Adrenal gland (tissue), 12 donors: ENCODE measurements around the gene SERGEF. TPM values are rescaled to one million over a fixed set of nuclear protein-coding genes. Genes with fewer than 3 reads are reported as not detected.

Experiments used
- DNase-seq, 7 donors: peaks; one replicate each; pipeline ENCODE4 v3.0.0-alpha.2; 2019 to 2020
- H3K27ac ChIP-seq, 5 donors: fragments of 200-600 bp; sonication (generic) in 4 of 5; 1 replicate in 3 of 5; 2 replicates in 2 of 5; pipeline versions ENCODE4 v1.5.1 to v1.8.0; 2016 to 2020; ENCODE audit warnings: mild to moderate bottlenecking in 1 of 5
- H3K27me3 ChIP-seq: fragments of 200-600 bp; 2 replicates; pipeline ENCODE4 v1.8.0; 2021
- H3K36me3 ChIP-seq, 2 donors: fragments of 200-600 bp; replicated peaks in 1 of 2; 1 replicate in 1 of 2; 2 replicates in 1 of 2; pipeline versions ENCODE4 v1.5.1 to v1.8.0; 2018 to 2022
- H3K4me1 ChIP-seq, 2 donors: fragments of 200-600 bp; replicated peaks in 1 of 2; 1 replicate in 1 of 2; 2 replicates in 1 of 2; pipeline versions ENCODE4 v1.5.1 to v1.8.0; 2018 to 2021
- H3K4me3 ChIP-seq, 4 donors: fragments of 200-600 bp; sonication (generic) in 3 of 4; one replicate each; pipeline ENCODE4 v1.5.1; 2016 to 2018
- H3K9me3 ChIP-seq, 3 donors: fragments of 200-600 bp; sonication (generic) in 1 of 3; replicated peaks in 1 of 3; 1 replicate in 2 of 3; 2 replicates in 1 of 3; pipeline versions ENCODE4 v1.5.1 to v1.8.0; 2016 to 2021
- CTCF ChIP-seq, 6 experiments: fragments of 450-650 bp in 4 of 6; fragments of 200-600 bp in 2 of 6; sonication (generic) in 1 of 6; IDR thresholded peaks; 1 replicate in 5 of 6; 2 replicates in 1 of 6; pipeline versions ENCODE4 v1.5.1 to v1.8.0; 2016 to 2021; ENCODE audit warnings: antibody characterized with exemption in 6 of 6, mild to moderate bottlenecking in 2 of 6, moderate library complexity in 1 of 6
- POLR2A ChIP-seq, 2 donors: fragments of 450-650 bp; IDR thresholded peaks; one replicate each; pipeline ENCODE4 v1.6.1; 2017; ENCODE audit warnings: antibody characterized with exemption in 2 of 2, mild to moderate bottlenecking in 2 of 2, moderate library complexity in 1 of 2
- WGBS, 4 donors: extraction: QIAGEN DNeasy Blood & Tissue Kit in 2 of 4; methylation state at CpG; one replicate each; pipeline versions ENCODE4 v1.1.5 to v1.1.7; 2013 to 2017; 5-methylcytosine and 5-hydroxymethylcytosine counted together
- intact Hi-C, 2 donors: fragments of 100-400 bp; cut with DNase I; formaldehyde crosslinking; loops; one replicate each; pipeline versions ENCODE4 v1.14.1 to v1.15.0; 2022 to 2023
- polyA plus RNA-seq, 3 donors: library from polyadenylated mRNA; stranded (reverse); fragments of 200-250 nt in 2 of 3; fragments of 350-450 nt in 1 of 3; fragmentation: Illumina TruSeq in 1 of 3; extraction: RNeasy Lipid Tissue Mini Kit (QIAGEN cat#74804) in 1 of 3; gene quantifications; one replicate each; pipeline ENCODE4 v1.2.3, GENCODE V29; 2013 to 2014
- total RNA-seq, 9 donors: library from RNA; depleted of rRNA in 4 of 9; stranded (reverse); fragments of >200 nt in 4 of 9; fragments of 120-200 nt in 1 of 9; fragmentation: NEBNext Ultra II Directional in 1 of 9; extraction: Animal tissue kit (Norgen Biotek cat#: 25700) in 1 of 9; gene quantifications; one replicate each; pipeline versions ENCODE4 v1.1.0 to v1.2.4, GENCODE V29; 2013 to 2023
- donor health status: healthy with polysubstance abuse.
- donor health status: Bipolar disorder and iron deficiency.
- donor health status: DM: yes; HTN: yes; CAD: no.
- donor health status: DM: no; HTN: no; CAD: no.
- donor health status: DM: no; HTN: no; CAD: no.
- donor health status: DM: yes; HTN: yes; CAD: no.

The SERGEF gene
- total and polyA plus RNA-seq, 12 donors = 21.7 to 216 (median 38.4) TPM

DNA sequence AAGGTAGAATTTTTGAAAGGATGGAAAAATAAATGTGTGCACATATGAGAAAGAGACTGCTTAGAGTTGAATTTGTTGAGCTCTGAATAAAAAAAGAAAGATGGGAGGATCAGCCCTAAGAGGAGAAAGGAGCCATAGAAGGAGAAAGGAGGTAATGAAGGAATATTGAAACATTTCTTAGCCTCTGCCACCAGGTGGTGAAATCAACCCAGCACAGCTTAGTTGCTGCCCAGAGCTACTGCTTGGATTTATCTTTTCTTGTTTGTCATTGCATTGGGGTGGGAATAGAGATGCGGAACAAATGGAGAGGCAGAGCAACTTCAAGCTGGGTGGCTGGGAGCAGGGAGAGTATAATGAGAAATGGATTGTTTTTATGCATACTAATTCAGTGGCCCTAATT is 80.4 kb downstream of the SERGEF start:
- no peaks in the 10 kb centered on the region for H3K27me3 ChIP-seq
- no peaks in the 10 kb centered on the region for H3K9me3 ChIP-seq
- no peak overlapping the region for H3K4me3 ChIP-seq
- no peaks in the 10 kb centered on the region for H3K36me3 ChIP-seq
- H3K4me1 ChIP-seq = peaks cover 0 to under 1% of the 10 kb centered on the region in 2 donors
- intact Hi-C loops = no loop called here
- DNase-seq = no peak
- TF ChIP-seq POLR2A (IDR thresholded peaks at IDR 0.05) (no peak), CTCF (IDR thresholded peaks at IDR 0.05) (no peak)
- no peak overlapping the region for H3K27ac ChIP-seq
- WGBS, 4 donors = 94 to 100% (median 99%) methylated on average over 1 of the region's 1 CpG

DNA sequence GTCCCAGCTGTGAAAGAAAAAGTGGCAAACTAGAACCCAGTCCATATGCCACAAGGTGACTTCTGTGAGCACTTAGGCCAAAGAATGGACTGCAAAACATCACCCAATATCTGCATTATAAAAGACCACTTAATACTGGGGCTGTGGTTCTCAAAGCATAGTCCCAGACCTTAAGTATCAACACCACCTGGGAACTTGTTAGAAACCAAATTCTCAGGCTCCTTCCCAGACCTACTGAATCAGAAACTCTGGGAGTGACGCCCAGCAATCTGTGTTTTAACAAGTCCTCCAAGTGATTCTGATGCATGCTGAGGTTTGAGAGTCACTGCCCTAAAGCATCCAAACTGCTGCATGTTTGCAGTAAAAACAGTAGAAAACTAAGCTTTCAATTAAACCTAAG is 81.3 kb downstream of the SERGEF start:
- H3K27me3 ChIP-seq = no peaks in the 10 kb centered on the region
- DNase-seq = no peak
- H3K36me3 ChIP-seq = no peaks in the 10 kb centered on the region
- H3K27ac ChIP-seq = no peak overlapping the region
- peaks cover 0 to 6% of the 10 kb centered on the region in 2 donors for H3K4me1 ChIP-seq
- H3K4me3 ChIP-seq = no peak overlapping the region
- intact Hi-C loops = no loop called here
- no peaks in the 10 kb centered on the region for H3K9me3 ChIP-seq
- 90 to 100% (median 98%) methylated on average over 1 of the region's 1 CpG for WGBS, 4 donors
- TF ChIP-seq CTCF (IDR thresholded peaks at IDR 0.05) = no peak
- TF ChIP-seq POLR2A (IDR thresholded peaks at IDR 0.05) = no peak

DNA sequence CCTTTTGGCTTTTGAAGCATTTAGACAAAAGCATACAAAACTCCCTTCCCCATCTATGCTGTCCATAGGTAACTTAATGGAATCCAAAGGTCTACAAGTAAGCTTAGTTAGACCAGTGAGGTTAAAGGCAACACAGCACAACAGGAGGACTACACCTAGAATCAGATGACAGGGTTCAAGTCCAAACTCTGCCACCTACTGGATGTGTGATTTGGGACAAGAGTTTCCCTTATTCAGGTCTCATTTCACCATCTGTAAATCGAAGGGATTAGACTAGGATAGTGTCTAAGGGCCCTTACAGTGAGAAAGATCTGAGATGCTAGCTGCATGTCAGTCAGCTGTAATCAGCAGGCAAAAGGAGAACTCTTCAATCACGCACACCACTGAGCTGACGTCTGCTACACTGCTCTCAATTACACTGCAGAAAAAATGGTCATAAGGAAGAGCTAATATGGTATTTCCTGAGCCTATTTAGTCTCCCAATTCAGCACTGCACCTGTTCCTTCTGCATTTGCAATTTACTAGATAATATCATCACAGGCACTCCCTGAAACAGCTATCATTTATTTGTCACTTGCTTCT is 82.2 kb downstream of the SERGEF start:
- Histone ChIP-seq H3K27ac (no peak overlapping the region), H3K4me1 (peaks cover 0 to 6% of the 10 kb centered on the region in 2 donors), H3K36me3 (no peaks in the 10 kb centered on the region), H3K4me3 (no peak overlapping the region), H3K27me3 (no peaks in the 10 kb centered on the region), H3K9me3 (no peaks in the 10 kb centered on the region)
- TF ChIP-seq CTCF (IDR thresholded peaks at IDR 0.05) = no peak
- no peak for TF ChIP-seq POLR2A (IDR thresholded peaks at IDR 0.05)
- 83 to 91% (median 87%) methylated on average over 3 of the region's 3 CpGs for WGBS, 4 donors
- intact Hi-C loops = no loop called here
- no peak for DNase-seq

DNA sequence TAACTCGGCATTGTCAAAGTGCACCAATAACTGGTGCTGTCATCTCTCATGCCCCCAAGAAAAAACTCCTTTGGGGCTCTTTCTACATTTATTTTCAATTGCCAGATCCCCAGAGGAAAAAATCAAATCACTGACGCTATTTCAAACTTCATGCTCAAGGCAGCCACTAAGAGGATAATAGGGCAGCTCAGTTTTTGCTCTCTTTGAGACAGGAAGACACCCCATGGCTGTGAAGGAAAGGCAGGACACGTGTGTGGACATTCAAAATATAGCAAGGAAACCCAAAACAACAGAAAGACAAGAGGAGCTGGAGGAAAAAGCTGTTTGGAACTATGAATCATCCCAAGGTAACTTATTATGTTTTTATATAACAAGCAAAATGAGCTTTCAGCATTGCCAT is 83.7 kb downstream of the SERGEF start:
- Histone ChIP-seq H3K4me1 (peaks cover 0 to 6% of the 10 kb centered on the region in 2 donors), H3K9me3 (no peaks in the 10 kb centered on the region), H3K4me3 (no peak overlapping the region), H3K27me3 (no peaks in the 10 kb centered on the region), H3K27ac (no peak overlapping the region), H3K36me3 (no peaks in the 10 kb centered on the region)
- intact Hi-C loops = no loop called here
- TF ChIP-seq CTCF (IDR thresholded peaks at IDR 0.05) = no peak
- TF ChIP-seq POLR2A (IDR thresholded peaks at IDR 0.05) = no peak
- WGBS, 4 donors = 87 to 95% (median 93%) methylated on average over 3 of the region's 3 CpGs
- no peak for DNase-seq
